Measurements from ENCODE around the gene FILIP1L.

The FILIP1L gene

DNA sequence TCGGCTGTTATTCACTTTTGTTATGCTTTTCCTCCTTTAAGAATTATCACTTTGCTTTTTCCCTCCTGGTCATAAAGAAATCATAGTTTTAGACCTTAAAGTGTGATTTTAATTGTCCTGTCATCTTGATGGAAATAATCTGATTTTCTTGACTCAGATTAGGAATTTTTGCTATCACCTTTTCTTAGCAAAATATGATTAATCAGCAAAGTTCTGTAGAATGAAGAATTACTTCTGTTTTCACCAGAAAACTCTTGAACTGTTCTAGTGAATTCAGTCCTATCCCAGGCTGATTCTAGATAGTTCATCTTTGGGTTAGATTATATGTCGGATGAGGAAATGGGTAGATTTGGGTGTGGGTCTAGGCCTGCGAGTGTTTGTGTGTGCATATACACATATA lies 284.5 kb downstream of the FILIP1L start:
- no peak for DNase-seq

- no peak for DNase-seq
These were observed 289.2 kb downstream of the FILIP1L start for GRCh38 chr3:99825004-99825640.

DNA sequence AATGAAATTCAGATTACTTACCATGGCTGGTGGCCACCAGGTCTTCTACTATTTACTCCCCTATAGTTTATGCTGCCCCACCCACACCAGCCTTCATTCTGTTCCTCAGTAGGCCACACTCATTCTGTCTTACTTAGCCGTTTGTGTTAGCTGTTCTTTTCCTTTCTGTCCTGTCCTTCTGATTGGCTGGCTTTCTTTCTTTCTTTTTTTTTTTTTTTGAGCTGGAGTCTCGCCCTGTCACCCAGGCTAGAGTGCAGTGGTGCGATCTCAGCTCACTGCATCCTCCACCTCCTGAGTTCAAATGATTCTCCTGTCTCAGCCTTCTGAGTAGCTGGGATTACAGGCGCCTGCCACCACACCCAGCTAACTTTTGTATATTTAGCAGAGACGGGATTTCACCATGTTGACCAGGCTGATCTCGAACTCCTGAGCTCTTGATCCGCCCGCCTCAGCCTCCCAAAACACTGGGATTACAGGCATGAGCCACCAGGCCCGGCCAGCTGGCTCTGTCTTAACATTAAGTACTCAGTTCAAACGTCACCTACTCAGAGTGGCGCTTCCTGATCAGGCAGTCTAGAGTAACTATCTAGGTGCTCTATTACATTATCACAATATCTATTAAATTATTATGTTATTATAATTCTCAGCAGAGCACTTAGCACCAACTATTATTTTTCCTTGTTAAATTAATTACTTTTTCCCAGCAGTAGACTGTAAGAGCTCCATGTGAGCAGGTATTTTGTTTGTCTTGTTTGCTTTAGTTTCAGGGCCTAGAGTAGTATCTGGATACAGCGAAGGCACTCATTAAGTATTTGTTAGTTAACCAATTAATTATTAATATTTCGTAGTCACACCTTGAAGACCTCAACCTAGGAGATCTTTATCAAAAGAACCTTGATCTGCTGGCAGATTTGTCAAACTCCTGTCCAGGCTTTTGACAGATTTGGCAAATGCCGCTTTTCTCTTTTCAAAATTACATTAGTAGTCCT lies 290.3 kb downstream of the FILIP1L start:
- DNase-seq = no peak

DNA sequence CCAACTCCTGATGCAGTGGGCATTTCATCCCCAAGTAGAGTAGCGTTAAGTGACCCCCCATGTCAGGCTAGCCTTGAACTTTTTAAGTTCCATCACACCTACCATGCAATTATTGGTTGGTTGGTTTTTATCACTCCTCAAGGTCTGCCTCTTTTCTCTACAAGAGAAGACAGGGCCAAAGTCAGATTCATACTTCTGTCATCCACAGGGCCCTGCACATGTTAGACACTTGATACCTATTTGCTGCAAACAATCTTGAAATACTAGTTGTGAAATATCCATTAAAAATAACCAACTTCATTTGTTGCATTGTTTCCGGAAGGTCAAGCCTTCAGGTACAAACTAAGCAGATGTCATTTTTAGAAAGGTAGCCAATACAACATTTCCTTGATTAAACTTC lies 295.5 kb downstream of the FILIP1L start:
- DNase-seq = no peak

GRCh38 chr3:99817437-99818240 lies 296.7 kb downstream of the FILIP1L start, which contains the start of gene CMSS1:
Gene CMSS1 (plus strand): TSS chr3:99817862.
- peak; percentile 90 for DNase-seq

- peak; percentile 18 for DNase-seq
These were observed 297.3 kb downstream of the FILIP1L start for GRCh38 chr3:99817047-99817436.

DNA sequence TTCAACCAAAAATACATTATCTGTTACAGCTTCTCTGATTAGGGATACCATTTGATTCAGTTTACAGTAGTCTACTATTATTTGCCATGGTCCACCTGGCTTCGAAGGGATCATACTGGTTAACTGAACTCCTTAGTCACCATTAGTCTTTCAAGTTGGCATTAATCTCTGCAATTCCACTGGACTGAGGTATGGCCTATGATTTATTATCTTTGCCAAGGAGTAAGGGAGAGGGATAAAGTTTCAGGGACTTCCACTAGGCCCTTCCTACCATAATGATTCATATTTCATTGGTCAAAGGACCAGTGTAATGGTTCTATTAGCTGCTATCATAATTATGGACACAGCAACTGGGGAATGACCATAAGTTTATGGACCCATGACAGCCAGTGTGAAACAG lies 303.9 kb downstream of the FILIP1L start:
- no peak for DNase-seq

DNA sequence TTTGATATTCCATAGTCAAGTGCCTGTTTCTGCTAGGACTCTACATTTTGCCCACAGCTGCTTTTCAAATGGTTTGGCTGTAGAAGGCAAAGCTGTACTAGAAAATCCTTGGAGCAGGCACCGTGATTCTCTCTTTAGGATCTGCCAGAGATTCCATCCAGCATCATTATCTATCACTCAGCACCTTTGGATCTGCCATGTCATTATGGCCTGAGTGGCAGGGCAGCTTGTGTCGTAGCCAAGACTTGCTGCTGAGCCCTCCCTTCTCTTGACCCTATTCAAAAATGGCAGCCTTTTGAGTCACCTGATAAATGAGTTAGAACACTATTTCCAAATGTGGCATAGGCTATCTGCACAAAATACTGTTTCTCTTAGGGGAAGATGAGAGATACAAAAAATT lies 304.7 kb downstream of the FILIP1L start:
- no peak for DNase-seq

DNA sequence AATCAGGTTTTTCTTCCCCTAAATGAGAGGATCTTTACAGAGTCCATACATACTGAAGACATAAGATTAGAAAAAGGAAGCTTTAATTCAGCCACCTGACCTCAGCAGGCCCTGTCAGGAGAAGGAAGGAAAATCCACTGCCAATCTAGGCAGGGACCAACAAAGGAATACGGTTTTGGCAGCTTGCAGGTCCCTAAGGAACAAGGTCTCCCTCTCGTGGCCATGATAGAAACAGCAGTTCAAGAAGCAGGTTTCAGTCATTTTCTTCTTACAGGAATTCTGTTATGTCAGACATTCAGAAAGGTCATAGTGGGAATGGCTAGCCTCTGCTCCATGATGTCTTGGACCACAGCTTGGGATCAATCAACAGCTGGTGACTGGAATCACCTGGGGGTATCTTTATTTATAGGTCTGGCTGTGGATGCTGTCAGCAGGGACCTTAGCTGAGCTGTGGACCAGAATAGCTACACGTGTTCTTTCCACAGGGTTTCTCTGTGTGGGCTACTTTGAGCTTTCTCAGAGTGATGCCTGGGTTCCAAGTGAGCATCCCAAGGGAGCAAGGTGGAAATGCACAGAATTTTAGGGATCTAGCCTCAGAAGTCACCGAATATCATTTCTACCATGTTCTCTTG lies 306.0 kb downstream of the FILIP1L start:
- DNase-seq = peak; percentile 36

DNA sequence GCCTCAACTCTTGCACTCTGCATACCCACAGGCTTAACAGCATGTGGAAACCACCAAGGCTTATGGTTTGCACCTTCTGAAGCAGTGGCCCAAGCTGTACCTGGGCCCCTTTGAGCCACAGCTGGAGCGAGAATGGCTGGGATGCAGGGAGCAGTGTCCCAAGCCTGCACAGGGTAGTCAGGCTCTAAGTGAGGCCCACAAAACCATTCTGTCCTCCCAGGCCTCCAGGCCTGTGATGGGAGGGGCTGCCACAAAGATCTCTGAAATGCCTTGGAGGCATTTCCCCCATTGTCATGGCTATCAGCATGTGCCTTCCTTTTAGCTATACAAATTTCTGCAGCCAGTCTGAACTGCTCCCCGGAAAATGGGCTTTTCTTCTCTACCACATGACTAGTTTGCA lies 309.1 kb downstream of the FILIP1L start:
- DNase-seq = no peak

GRCh38 chr3:99803297-99803696 lies 311.0 kb downstream of the FILIP1L start:
- no peak for DNase-seq

DNA sequence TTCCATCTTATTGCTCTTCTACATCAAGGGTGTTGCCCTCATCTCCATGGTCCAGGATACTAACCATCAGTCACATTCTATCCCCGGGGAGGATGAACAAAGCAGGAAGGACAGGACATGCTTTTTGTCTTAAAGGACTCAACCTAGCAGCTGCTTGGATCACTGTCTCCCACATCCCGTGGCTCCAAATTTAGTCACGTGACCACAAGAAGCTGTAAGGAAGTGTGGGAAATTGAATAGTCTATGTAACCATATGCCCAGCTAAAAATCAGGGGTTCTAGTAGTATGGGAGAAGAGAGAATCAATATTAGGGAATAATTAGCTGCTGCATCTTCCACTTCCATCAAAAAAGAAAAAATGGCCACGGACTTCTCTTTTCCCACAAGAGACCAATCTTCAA lies 314.9 kb downstream of the FILIP1L start:
- no peak for DNase-seq

DNA sequence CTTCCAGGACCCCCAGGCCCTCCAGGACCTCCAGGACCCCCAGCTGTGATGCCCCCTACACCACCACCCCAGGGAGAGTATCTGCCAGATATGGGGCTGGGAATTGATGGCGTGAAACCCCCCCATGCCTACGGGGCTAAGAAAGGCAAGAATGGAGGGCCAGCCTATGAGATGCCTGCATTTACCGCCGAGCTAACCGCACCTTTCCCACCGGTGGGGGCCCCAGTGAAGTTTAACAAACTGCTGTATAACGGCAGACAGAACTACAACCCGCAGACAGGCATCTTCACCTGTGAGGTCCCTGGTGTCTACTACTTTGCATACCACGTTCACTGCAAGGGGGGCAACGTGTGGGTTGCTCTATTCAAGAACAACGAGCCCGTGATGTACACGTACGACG lies 318.7 kb downstream of the FILIP1L start:
- no peak for DNase-seq

GRCh38 chr3:99794485-99794884 lies 319.8 kb downstream of the FILIP1L start:
- DNase-seq = no peak

GRCh38 chr3:99789011-99789721 lies 325.1 kb downstream of the FILIP1L start:
- DNase-seq = peak; percentile 36
